ENCODE results near the gene SLC25A1.

The SLC25A1 gene

DNA sequence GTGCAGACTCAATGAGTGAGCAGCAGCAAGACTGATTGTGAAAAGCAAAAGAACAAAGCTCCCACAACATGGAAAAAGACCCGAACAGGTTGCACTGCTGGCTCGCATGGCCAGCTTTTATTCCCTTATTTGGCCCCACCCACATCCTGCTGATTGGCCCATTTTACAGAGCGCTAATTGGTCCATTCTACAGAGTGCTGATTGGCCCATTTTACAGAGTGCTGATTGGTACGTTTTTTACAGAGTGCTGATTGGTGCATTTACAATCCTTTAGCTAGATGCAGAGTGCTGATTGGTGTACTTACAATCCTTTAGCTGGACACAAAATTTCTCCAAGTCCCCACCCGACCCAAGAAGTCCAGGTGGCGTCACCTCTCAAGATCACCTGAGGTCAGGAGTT is 15.3 kb upstream of the SLC25A1 start:
- DNase-seq (ENCODE audit: insufficient read length) (no peak), FAIRE-seq (no peak)
- TF ChIP-seq TAF1 (IDR thresholded peaks at IDR 0.05; ENCODE audit: borderline replicate concordance, low read depth, low read length) (no peak), POLR2A (IDR thresholded peaks at IDR 0.05; ENCODE audit: low read depth, low read length) (no peak), POLR2AphosphoS5 (IDR thresholded peaks at IDR 0.05; ENCODE audit: low read depth, low read length) (no peak)

DNA sequence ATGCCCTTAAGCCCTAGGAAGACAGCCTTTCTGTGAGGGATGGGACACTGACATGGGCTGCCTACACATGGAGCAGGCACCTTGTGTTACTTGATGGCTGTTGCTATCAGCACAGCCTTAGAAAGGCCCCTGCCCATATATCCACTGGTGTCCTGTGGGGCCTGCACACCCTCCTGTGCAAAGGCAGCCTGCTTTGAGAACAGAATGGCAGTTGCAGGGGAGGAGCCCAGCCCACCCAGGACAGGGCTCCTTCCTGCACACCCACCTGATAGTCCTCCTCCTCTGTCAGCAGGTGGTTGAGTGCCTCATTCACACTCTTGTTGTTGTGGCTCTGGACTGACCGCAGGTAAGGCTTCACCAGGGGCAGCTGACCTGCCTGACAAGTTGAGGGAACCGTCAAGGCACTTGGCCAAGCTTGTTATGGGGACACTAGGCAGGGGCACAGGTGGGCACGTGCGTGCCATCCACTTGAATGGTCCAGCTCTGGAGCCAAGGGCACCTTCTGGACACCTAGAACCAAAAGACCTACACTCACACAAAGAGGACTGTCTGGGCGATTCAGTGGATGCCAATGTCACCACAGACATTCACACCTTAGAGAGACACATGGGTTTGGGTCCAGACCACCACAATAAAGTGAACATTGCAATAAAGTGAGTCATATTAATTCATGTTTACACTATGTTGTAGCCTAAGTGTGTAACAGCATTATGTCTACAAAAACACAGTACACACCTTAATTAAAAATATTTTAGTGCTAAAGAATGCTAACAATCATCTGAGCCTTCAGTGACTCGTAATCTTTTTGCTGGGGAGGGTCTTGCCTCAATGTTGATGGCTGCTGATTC is 9.4 kb upstream of the SLC25A1 start:
- FAIRE-seq: no peak
- no peak for TF ChIP-seq TAF1 (IDR thresholded peaks at IDR 0.05; ENCODE audit: borderline replicate concordance, low read depth, low read length)
- no peak for TF ChIP-seq POLR2A (IDR thresholded peaks at IDR 0.05; ENCODE audit: low read depth, low read length)
- no peak for TF ChIP-seq POLR2AphosphoS5 (IDR thresholded peaks at IDR 0.05; ENCODE audit: low read depth, low read length)
- no peak for DNase-seq (ENCODE audit: insufficient read length)

DNA sequence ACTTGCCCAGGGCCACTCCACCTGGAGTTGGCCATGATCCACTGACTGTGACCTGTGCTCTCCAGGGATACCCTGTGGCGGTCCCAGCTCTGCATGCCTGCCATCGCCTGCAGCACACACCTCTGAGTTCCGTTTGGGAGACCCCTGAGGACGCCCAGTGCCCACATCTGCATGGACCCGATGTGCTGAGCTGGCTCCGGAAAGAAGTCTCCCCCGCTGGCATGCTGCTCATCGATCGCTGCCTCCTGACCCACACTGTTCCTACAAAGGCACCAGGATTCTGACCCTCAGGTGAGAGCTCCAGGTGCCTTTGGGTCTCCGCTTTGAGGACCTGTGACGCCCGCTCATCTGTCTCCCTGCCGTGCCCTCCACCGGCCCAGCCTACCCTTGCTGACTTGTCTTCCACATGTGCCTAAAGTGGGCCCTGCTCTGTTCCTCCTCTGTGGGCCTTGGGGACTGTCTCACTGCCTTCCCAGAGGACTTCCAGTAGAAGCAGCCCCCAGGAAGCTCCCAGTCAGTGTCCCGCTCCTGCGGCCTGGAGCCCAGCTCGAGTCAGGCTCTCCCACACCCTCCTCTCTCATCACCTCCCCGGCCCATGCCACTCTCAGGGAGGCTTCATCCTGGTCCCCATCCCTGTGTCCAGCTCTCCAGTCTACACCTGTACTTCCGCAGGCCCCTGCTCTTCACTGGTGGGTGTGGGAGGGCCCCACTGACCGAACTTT is 5.9 kb upstream of the SLC25A1 start:
- TF ChIP-seq TAF1 (IDR thresholded peaks at IDR 0.05; ENCODE audit: borderline replicate concordance, low read depth, low read length) (no peak), POLR2A (IDR thresholded peaks at IDR 0.05; ENCODE audit: low read depth, low read length) (no peak), POLR2AphosphoS5 (IDR thresholded peaks at IDR 0.05; ENCODE audit: low read depth, low read length) (no peak)
- FAIRE-seq: no peak
- no peak for DNase-seq (ENCODE audit: insufficient read length)

DNA sequence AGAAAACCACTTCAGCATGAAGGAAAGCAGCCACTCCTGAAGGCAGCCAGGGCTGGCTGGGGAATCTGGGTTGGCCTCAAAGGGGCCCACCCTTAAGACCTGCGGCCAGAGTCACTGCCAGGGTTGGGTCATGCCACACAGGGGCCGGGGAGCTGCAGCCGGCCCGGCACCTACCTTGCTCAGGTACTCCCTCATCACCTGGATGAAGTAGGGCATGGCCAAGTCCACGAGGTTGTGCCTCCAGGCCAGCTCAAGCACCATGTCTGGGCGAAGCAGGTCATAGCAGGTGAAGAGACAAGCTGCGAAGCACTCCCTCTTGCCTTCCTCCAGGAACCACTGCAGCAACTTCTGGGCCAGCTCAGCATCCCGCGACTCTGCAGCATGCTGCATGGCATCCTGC is 4.7 kb upstream of the SLC25A1 start:
- TF ChIP-seq POLR2AphosphoS5 (IDR thresholded peaks at IDR 0.05; ENCODE audit: low read depth, low read length): no peak
- TF ChIP-seq TAF1 (IDR thresholded peaks at IDR 0.05; ENCODE audit: borderline replicate concordance, low read depth, low read length): no peak
- TF ChIP-seq POLR2A (IDR thresholded peaks at IDR 0.05; ENCODE audit: low read depth, low read length): no peak
- DNase-seq (ENCODE audit: insufficient read length): no peak
- FAIRE-seq: no peak

DNA sequence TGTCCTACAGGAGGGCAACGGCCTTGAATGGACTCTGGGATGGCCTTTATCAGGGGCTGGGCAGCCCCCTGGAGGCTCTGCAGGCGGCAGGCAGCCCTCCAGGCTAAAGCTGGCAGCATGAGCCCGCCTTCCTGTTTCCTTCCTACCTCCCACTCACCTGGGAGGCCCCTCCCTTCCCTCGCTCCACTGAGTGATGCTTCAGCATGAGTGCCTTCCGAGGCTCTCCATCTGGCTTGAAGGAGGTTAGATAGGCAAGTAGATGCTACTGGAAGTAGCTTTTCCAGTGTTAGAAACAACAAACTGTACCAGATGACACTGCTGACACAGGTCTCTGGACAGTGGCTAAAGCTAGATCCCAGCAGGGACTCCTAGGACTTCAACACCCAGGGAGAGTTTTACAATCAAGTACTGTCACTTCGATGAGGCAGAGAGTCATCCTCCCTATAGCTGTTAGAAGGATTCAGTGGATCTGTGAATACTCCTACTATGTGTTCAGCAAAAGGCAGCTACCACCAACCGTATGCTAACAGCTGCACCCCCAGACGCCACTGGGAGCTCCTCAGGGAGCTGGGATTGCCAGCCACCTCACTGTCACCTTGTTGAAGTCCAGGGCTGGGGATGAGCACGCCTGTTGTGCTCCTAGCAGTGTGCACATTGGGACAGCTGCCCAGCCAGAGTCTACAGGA is 4.1 kb upstream of the SLC25A1 start:
- peak; percentile 24 for FAIRE-seq
- no peak for DNase-seq (ENCODE audit: insufficient read length)

DNA sequence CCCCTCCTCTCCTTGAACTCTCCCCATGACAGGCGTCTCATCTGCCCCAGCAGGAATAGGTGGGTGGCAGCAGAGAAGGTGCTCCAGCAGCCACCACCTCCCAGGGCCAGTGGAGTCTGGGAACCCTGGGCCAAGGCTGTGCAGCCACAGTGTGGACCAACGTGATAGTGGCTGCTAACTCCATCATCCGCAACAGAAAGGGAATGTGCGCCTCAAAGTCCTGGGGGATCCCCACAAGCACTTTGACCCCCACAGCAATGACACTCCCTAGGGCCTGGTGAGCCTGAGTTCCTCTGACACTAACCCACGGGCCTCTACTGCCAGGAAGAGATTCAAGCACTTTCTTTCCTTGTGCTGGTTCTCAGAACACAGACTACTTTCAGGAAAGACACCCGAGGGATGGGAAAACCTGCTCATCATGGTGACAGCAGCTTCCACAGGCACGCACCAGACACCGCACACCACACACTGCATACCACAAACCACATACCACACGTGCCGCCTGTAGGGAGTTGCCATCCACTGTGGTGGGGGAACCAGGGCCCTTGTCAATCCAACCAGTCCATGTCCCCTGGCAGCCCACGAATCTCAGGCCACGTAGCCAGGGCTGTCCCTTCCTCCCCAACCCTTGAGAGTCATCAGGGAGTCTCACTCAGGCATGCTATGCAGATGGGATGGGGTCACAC is 3.4 kb upstream of the SLC25A1 start:
- no peak for DNase-seq (ENCODE audit: insufficient read length)
- TF ChIP-seq POLR2AphosphoS5 (IDR thresholded peaks at IDR 0.05; ENCODE audit: low read depth, low read length) (no peak), TAF1 (IDR thresholded peaks at IDR 0.05; ENCODE audit: borderline replicate concordance, low read depth, low read length) (no peak), POLR2A (IDR thresholded peaks at IDR 0.05; ENCODE audit: low read depth, low read length) (no peak)
- no peak for FAIRE-seq

More for the DNA sequence above, 4.1 kb upstream of the SLC25A1 start:
- TF ChIP-seq POLR2A (IDR thresholded peaks at IDR 0.05; ENCODE audit: low read depth, low read length) (no peak), TAF1 (IDR thresholded peaks at IDR 0.05; ENCODE audit: borderline replicate concordance, low read depth, low read length) (no peak), POLR2AphosphoS5 (IDR thresholded peaks at IDR 0.05; ENCODE audit: low read depth, low read length) (no peak)

DNA sequence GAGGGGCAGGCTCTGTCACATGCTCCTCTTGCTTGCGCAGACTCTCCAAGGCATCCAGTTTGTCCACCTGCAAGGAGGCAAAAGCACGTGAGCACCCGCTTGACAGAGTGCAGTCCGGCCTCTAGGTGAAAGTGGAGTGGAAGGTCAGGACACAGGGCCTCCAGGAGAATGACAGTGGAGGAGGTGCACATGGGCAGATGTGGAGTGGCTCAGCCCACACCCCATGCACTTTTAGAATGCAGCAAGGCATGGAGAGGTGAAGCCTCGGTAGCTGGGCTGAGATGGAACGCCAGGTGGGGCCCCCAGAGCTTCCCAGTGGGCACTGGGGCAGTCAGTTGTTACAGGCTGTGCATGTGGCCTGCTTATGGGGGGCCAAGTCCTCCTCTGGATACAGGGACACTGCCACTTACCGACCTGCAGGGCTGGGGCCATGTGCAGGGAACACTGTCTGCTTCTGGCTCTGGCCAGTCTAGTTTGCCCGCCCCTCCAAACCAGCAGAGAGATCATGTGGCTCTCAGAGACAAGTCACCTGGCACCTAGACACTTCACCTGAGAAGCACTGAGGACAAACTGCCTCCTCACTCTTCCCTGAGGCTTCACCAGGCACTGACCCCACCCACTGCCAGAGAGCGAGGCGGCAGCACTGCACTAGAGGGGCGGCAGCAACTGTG is 2.3 kb upstream of the SLC25A1 start:
- no peak for DNase-seq (ENCODE audit: insufficient read length)
- no peak for TF ChIP-seq POLR2A (IDR thresholded peaks at IDR 0.05; ENCODE audit: low read depth, low read length)
- TF ChIP-seq POLR2AphosphoS5 (IDR thresholded peaks at IDR 0.05; ENCODE audit: low read depth, low read length): no peak
- no peak for TF ChIP-seq TAF1 (IDR thresholded peaks at IDR 0.05; ENCODE audit: borderline replicate concordance, low read depth, low read length)
- no peak for FAIRE-seq

DNA sequence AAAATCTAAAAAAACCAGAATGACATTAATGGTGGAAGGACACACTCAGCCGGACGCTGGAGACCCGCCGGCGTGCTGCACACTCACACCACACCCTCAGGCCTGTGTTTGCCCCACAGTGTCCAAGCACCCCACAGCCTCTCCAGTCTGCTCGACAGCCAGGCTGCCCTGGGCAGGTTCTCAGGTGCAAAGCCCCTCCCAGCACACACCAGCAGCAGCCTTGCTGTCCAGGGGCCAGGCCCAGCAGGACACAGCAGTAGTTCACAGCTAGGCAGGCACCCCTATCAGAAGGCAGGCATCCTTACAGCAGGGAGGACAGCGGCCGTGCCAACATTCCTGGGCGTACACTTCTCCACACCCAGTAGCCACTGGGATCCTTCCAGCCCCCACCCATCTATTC is 1.7 kb upstream of the SLC25A1 start:
- DNase-seq (ENCODE audit: insufficient read length): no peak
- TF ChIP-seq POLR2A (IDR thresholded peaks at IDR 0.05; ENCODE audit: low read depth, low read length) (no peak), TAF1 (IDR thresholded peaks at IDR 0.05; ENCODE audit: borderline replicate concordance, low read depth, low read length) (no peak), POLR2AphosphoS5 (IDR thresholded peaks at IDR 0.05; ENCODE audit: low read depth, low read length) (no peak)
- no peak for FAIRE-seq

DNA sequence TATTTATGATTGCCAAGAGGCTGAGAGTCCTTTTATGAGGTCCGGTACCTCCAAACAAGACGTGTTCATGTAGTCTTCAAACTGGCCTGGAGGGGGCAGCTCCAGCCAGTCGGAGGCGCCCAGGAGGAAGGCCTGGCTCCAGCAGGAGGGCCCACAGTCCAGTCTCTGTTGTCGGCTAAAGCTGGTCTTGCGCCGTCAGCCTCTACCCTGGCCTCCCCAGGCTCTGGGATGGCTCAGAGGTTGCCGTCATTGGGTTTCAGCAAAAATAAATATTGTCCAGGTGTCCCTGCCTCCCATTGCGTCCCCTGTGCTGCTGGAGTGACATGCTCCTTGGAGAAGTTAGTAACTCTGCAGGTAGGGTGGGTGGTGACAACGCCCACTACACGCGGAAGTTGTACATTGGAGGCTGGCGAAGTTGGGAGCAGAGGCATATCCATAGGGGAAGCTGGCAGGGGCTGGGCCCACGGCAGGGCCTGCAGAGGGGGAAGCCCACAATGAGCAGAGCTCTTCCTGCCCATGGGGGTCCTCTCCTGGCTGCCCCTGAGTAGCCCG is 1.0 kb upstream of the SLC25A1 start:
- FAIRE-seq: peak; percentile 90
- TF ChIP-seq POLR2A (IDR thresholded peaks at IDR 0.05; ENCODE audit: low read depth, low read length): no peak
- TF ChIP-seq POLR2AphosphoS5 (IDR thresholded peaks at IDR 0.05; ENCODE audit: low read depth, low read length): no peak
- peak; percentile 70 for DNase-seq (ENCODE audit: insufficient read length)

DNA sequence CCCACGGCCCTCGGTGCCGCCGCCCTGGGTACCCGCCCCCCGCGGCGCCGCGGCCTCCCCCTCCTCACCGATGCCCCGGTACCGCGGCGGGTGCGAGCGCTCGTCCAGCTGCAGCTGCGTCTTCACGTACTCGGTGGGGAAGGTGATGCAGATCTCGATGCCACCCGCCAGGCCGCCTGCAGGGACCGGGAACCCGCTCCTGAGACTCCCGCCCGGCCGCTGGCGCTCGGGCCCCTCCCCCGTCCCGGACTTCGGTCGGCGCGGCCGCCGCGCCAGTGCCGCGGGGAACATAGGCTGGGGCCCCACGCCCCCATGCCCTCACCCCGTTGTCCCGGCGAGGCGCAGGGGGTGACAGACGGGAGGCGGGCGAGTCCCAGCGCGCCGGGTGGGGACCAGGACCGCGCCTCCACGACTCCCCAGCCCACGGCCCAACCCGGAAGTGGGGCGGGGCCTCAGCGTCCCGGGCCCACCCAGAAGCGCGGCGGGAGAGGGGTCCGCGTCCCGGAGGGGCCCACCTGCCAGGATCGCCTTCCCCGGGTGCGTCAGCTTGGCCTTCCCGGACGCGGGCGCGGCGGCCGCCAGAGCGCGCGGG is 375 bp downstream of the SLC25A1 start:
- peak; percentile 58 for FAIRE-seq
- no peak for TF ChIP-seq POLR2AphosphoS5 (IDR thresholded peaks at IDR 0.05; ENCODE audit: low read depth, low read length)
- 0 out of 2 replicates have a peak, but pooled peaks have one; percentile 32 for TF ChIP-seq POLR2A (IDR thresholded peaks at IDR 0.05; ENCODE audit: low read depth, low read length)
- DNase-seq (ENCODE audit: insufficient read length): peak; percentile 58

Data from GM12892 (cell line).